ENCODE results near the gene TRPM2.
A peak's percentile ranks its signal among the peaks of the same experiment; 100 is the strongest.

The TRPM2 gene

DNA sequence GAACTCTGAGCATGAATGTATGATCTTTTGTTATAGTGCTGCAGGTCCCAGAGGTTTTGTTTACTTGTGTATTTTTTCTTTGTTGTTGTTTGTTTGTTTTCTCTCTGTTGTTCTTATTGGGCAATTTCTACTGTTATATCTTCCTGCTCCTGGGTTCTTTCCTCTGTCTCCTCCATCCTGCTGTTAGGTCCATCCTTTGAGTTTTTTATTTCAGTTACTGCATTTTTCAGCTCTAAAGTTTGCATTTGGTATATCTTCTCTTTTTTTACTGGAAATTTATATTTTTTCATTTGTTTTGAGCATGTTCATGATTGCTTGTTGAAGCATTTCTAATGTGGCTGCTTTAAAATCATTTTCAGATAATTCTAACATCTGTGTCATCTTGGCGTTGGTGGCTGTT lies 9.9 kb downstream of the TRPM2 start:
- Mint-ChIP-seq H3K9me3 (peaks cover 11% of the 10 kb centered on the region), H3K36me3 (ENCODE audit: low read depth) (peaks cover 13% of the 10 kb centered on the region), H3K4me1 (ENCODE audit: low read depth) (peaks cover 5% of the 10 kb centered on the region), H3K27me3 (ENCODE audit: low read depth) (no peaks in the 10 kb centered on the region), H3K27ac (no peak overlapping the region), H3K4me3 (no peak overlapping the region)
- no peak for DNase-seq (ENCODE audit: low spot score)

- H3K4me3 Mint-ChIP-seq: no peak overlapping the region
- peaks cover 3% of the 10 kb centered on the region for H3K4me1 Mint-ChIP-seq (ENCODE audit: low read depth)
- no peak for DNase-seq (ENCODE audit: low spot score)
- no peak overlapping the region for H3K27ac Mint-ChIP-seq
- H3K27me3 Mint-ChIP-seq (ENCODE audit: low read depth): no peaks in the 10 kb centered on the region
- H3K36me3 Mint-ChIP-seq (ENCODE audit: low read depth): peaks cover 8% of the 10 kb centered on the region
- H3K9me3 Mint-ChIP-seq: peaks cover 11% of the 10 kb centered on the region
Measured at GRCh38 chr21:44364151-44365053, 11.0 kb downstream of the TRPM2 start.

- Mint-ChIP-seq H3K27me3 (ENCODE audit: low read depth) (no peaks in the 10 kb centered on the region), H3K4me1 (ENCODE audit: low read depth) (no peaks in the 10 kb centered on the region), H3K4me3 (no peak overlapping the region), H3K9me3 (peaks cover 11% of the 10 kb centered on the region), H3K27ac (no peak overlapping the region), H3K36me3 (ENCODE audit: low read depth) (peaks cover 7% of the 10 kb centered on the region)
- DNase-seq (ENCODE audit: low spot score): no peak
Measured at GRCh38 chr21:44365251-44365966, 12.0 kb downstream of the TRPM2 start.

DNA sequence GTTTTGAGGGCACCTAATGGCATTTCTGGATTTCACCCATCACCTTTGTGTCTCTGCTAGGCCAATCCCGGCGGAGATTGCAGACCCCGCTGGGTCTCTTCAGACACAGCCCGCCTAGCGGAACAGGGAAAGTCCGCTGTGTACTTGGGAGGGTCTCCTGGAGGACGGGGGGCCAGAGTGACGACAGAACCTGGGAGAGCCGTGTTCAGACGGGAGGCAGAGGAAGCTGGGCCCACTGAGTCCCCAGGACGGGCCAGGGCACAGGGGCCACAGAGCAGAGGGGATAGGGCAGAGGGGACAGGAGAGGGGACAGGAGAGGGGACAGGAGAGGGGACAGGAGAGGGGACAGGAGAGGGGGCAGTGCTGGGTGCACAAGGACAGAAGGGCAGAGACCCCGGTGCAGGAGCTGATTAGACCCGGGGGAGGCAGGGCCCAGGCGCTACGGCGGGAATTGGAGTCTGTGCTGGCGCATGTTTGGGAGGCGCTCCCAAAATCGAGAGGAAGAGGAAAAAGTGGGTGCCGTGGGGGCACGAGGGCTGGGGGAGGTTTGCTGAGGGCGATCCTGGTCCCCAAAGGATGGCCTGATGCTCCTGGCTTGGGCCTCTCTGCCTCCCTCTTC lies 12.7 kb downstream of the TRPM2 start:
- Mint-ChIP-seq H3K27ac (no peak overlapping the region), H3K4me3 (no peak overlapping the region), H3K27me3 (ENCODE audit: low read depth) (no peaks in the 10 kb centered on the region), H3K4me1 (ENCODE audit: low read depth) (no peaks in the 10 kb centered on the region), H3K9me3 (peaks cover 11% of the 10 kb centered on the region), H3K36me3 (ENCODE audit: low read depth) (peaks cover 10% of the 10 kb centered on the region)
- no peak for DNase-seq (ENCODE audit: low spot score)

GRCh38 chr21:44366586-44367211 lies 13.3 kb downstream of the TRPM2 start:
- Mint-ChIP-seq H3K4me1 (ENCODE audit: low read depth) (no peaks in the 10 kb centered on the region), H3K27me3 (ENCODE audit: low read depth) (no peaks in the 10 kb centered on the region), H3K9me3 (peaks cover 11% of the 10 kb centered on the region), H3K27ac (no peak overlapping the region), H3K4me3 (no peak overlapping the region), H3K36me3 (ENCODE audit: low read depth) (peaks cover 13% of the 10 kb centered on the region)
- DNase-seq (ENCODE audit: low spot score): no peak

- DNase-seq (ENCODE audit: low spot score): no peak
- Mint-ChIP-seq H3K27me3 (ENCODE audit: low read depth) (no peaks in the 10 kb centered on the region), H3K9me3 (no peaks in the 10 kb centered on the region), H3K4me1 (ENCODE audit: low read depth) (peaks cover 4% of the 10 kb centered on the region), H3K27ac (no peak overlapping the region), H3K4me3 (no peak overlapping the region), H3K36me3 (ENCODE audit: low read depth) (peaks cover 12% of the 10 kb centered on the region)
Measured at GRCh38 chr21:44368711-44369446, 15.5 kb downstream of the TRPM2 start.

DNA sequence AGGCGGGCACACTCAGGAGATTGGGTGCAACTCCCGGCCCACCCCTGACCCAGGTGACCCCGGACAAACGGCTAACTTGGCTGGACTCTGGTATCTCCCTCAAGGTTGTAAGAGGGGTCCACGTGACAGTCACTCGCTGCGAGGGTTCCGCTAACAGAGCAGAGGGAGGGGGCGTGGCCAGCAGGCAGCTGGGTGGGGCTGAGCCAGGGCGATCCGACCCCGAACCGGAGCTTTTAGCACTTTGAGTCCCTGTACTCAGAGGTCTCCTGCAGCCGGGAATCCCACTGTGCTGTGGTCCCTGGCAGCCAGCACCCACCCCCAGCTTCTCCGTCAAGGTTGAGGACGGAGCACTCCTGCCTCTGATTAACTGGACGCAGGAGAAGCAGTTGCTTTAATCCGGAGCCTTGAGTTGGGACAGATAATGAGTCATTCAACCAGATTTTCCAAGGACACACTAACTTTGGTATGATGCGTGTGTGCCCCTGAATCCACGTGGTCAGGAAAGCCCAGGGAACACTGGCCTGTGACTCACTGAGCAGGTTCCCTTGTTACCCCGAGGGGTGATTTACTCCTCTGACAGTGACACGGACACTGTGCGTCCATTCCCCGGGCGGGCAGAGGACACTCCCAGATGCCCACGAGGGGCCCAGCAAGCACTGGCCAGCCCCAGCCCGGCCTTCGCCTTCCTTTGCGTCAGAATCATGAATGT lies 16.8 kb downstream of the TRPM2 start:
- Mint-ChIP-seq H3K27me3 (ENCODE audit: low read depth) (no peaks in the 10 kb centered on the region), H3K4me3 (no peak overlapping the region), H3K9me3 (peaks cover 3% of the 10 kb centered on the region), H3K4me1 (ENCODE audit: low read depth) (peaks cover 13% of the 10 kb centered on the region), H3K27ac (no peak overlapping the region), H3K36me3 (ENCODE audit: low read depth) (peaks cover 19% of the 10 kb centered on the region)
- no peak for DNase-seq (ENCODE audit: low spot score)

DNA sequence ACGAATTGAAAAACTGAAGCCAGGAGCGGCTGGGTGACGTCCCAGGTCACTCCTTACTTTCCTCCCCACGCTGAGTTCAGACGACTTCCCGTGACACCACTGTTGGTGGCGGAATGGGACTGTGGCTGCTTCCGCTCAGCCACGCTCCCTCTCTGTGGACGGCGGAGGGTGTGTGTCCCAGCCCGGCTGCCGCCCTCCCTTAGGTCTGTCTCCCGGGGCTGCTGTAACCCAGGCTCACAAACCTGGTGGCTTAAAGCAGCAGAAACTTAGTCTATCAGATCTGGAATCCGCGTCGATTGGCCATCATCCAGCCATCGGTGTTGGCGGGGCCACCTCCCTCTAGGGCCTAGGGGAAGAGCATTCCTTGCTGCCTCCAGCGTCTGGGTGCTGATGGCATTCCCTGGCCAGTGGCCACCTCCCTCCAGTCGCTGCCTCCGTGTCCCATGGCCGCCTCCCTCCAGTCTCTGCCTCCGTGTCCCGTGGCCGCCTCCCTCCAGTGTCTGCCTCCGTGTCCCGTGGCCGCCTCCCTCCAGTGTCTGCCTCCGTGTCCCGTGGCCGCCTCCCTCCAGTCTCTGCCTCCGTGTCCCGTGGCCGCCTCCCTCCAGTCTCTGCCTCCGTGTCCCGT lies 17.5 kb downstream of the TRPM2 start:
- Mint-ChIP-seq H3K9me3 (peaks cover 5% of the 10 kb centered on the region), H3K4me1 (ENCODE audit: low read depth) (peaks cover 19% of the 10 kb centered on the region), H3K27ac (no peak overlapping the region), H3K4me3 (no peak overlapping the region), H3K27me3 (ENCODE audit: low read depth) (no peaks in the 10 kb centered on the region), H3K36me3 (ENCODE audit: low read depth) (peaks cover 26% of the 10 kb centered on the region)
- no peak for DNase-seq (ENCODE audit: low spot score)

DNA sequence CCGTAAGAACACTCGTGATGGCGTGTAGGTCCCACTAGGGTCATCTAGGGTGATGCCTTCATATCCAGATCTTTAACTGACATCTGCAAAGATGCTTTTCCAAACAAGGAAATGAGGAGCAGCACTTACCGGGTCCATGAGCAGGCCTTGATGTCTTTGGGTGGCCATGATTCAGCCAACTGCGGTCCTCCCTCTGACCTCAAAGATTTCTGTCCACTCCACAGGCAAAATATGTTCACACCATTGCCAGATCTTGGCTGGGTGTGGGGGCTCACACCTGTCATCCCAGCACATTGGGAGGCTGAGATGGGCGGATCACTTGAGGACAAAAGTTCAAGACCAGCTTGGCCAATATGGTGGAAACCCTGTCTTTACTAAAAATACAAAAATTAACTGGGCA lies 18.2 kb downstream of the TRPM2 start:
- Mint-ChIP-seq H3K4me1 (ENCODE audit: low read depth) (peaks cover 19% of the 10 kb centered on the region), H3K36me3 (ENCODE audit: low read depth) (peaks cover 32% of the 10 kb centered on the region), H3K9me3 (peaks cover 5% of the 10 kb centered on the region), H3K27me3 (ENCODE audit: low read depth) (no peaks in the 10 kb centered on the region), H3K4me3 (no peak overlapping the region), H3K27ac (no peak overlapping the region)
- DNase-seq (ENCODE audit: low spot score): no peak

DNA sequence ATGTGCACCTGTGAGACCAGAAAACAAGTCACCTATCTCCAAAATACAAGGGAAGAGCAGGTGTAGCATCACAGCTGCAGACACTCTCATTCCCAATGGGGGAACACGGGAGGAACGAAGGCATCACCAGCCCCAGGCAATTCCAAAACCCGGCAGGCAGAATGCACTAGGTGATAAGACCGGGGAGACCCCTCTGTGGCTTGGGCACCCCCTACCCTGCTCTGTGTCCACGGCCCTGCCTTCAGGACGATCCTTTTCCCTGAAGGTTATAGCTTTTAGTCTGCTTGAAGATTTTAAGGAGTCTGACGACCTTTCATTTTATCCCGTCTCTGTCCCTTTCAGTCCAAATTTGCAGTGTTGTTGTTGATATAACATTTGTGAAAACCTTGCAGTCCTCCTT lies 19.2 kb downstream of the TRPM2 start:
- no peak overlapping the region for H3K4me3 Mint-ChIP-seq
- H3K27me3 Mint-ChIP-seq (ENCODE audit: low read depth): no peaks in the 10 kb centered on the region
- peaks cover 36% of the 10 kb centered on the region for H3K36me3 Mint-ChIP-seq (ENCODE audit: low read depth)
- peaks cover 19% of the 10 kb centered on the region for H3K4me1 Mint-ChIP-seq (ENCODE audit: low read depth)
- DNase-seq (ENCODE audit: low spot score): no peak
- peaks cover 5% of the 10 kb centered on the region for H3K9me3 Mint-ChIP-seq
- H3K27ac Mint-ChIP-seq: no peak overlapping the region

- peaks cover 44% of the 10 kb centered on the region for H3K36me3 Mint-ChIP-seq (ENCODE audit: low read depth)
- H3K27ac Mint-ChIP-seq: no peak overlapping the region
- no peaks in the 10 kb centered on the region for H3K27me3 Mint-ChIP-seq (ENCODE audit: low read depth)
- DNase-seq (ENCODE audit: low spot score): no peak
- H3K4me1 Mint-ChIP-seq (ENCODE audit: low read depth): peaks cover 19% of the 10 kb centered on the region
- peaks cover 5% of the 10 kb centered on the region for H3K9me3 Mint-ChIP-seq
- H3K4me3 Mint-ChIP-seq: peak overlapping the region; percentile 16
Measured at GRCh38 chr21:44374601-44375280, 21.3 kb downstream of the TRPM2 start.

- no peak for DNase-seq (ENCODE audit: low spot score)
- Mint-ChIP-seq H3K4me3 (peak overlapping the region; percentile 16), H3K36me3 (ENCODE audit: low read depth) (peaks cover 45% of the 10 kb centered on the region), H3K4me1 (ENCODE audit: low read depth) (peaks cover 19% of the 10 kb centered on the region), H3K9me3 (peaks cover 5% of the 10 kb centered on the region), H3K27me3 (ENCODE audit: low read depth) (no peaks in the 10 kb centered on the region), H3K27ac (no peak overlapping the region)
Measured at GRCh38 chr21:44375281-44375651, 21.8 kb downstream of the TRPM2 start.
